ENCODE results near the gene SAMSN1. TPM values are rescaled to one million over a fixed set of nuclear protein-coding genes. Genes with fewer than 3 reads are reported as not detected.

Gene SAMSN1
- total and polyA plus RNA-seq, 2 experiments from 2014 or later = 0.82 to 1.7 TPM

GRCh38 chr21:14591377-14591776 is 45.3 kb upstream of the SAMSN1 start:
- H3K27ac ChIP-seq = no peak overlapping the region
- TF ChIP-seq CTCF (IDR thresholded peaks at IDR 0.05; ENCODE audit: poor library complexity) = no peak
- TF ChIP-seq EZH2phosphoT487 (IDR thresholded peaks at IDR 0.05; ENCODE audit: low read depth, severe bottlenecking, unreplicated experiment) = no peak

GRCh38 chr21:14589855-14590563 is 43.9 kb upstream of the SAMSN1 start:
- TF ChIP-seq EZH2 (IDR thresholded peaks at IDR 0.05; ENCODE audit: borderline replicate concordance) (no peak), CTCF (IDR thresholded peaks at IDR 0.05; ENCODE audit: poor library complexity) (no peak), EZH2phosphoT487 (IDR thresholded peaks at IDR 0.05; ENCODE audit: low read depth, severe bottlenecking, unreplicated experiment) (no peak)
- Histone ChIP-seq H3K79me2 (no peaks in the 10 kb centered on the region), H3K27ac (no peak overlapping the region), H3K4me3 (no peak overlapping the region), H3K27me3 (no peaks in the 10 kb centered on the region), H2AFZ (no peak overlapping the region), H3K36me3 (replicated peaks; ENCODE audit: insufficient read depth, low read depth) (no peaks in the 10 kb centered on the region), H3K9me2 (replicated peaks; ENCODE audit: insufficient read depth) (no peaks in the 10 kb centered on the region), H3K4me1 (ENCODE audit: insufficient read depth) (no peaks in the 10 kb centered on the region), H3K4me2 (no peak overlapping the region), H3K9me3 (ENCODE audit: low read depth) (no peaks in the 10 kb centered on the region), H4K20me1 (ENCODE audit: insufficient read depth, poor library complexity, severe bottlenecking) (no peaks in the 10 kb centered on the region)
- WGBS (ENCODE audit: low lambda C conversion rate, missing lambda C conversion rate) = 63% methylated on average over 7 of the region's 7 CpGs
- DNase-seq (ENCODE audit: low spot score) = no peak

More at GRCh38 chr21:14591377-14591776, 45.3 kb upstream of the SAMSN1 start:
- H3K4me2 ChIP-seq = no peak overlapping the region
- H4K20me1 ChIP-seq (ENCODE audit: insufficient read depth, poor library complexity, severe bottlenecking) = no peaks in the 10 kb centered on the region
- H3K9me3 ChIP-seq (ENCODE audit: low read depth) = no peaks in the 10 kb centered on the region
- no peaks in the 10 kb centered on the region for H3K36me3 ChIP-seq (replicated peaks; ENCODE audit: insufficient read depth, low read depth)
- H3K79me2 ChIP-seq = no peaks in the 10 kb centered on the region
- DNase-seq (ENCODE audit: low spot score) = no peak
- H3K27me3 ChIP-seq = no peaks in the 10 kb centered on the region
- H3K9me2 ChIP-seq (replicated peaks; ENCODE audit: insufficient read depth) = no peaks in the 10 kb centered on the region
- no peak overlapping the region for H3K4me3 ChIP-seq
- no peaks in the 10 kb centered on the region for H3K4me1 ChIP-seq (ENCODE audit: insufficient read depth)
- no peak overlapping the region for H2AFZ ChIP-seq

DNA sequence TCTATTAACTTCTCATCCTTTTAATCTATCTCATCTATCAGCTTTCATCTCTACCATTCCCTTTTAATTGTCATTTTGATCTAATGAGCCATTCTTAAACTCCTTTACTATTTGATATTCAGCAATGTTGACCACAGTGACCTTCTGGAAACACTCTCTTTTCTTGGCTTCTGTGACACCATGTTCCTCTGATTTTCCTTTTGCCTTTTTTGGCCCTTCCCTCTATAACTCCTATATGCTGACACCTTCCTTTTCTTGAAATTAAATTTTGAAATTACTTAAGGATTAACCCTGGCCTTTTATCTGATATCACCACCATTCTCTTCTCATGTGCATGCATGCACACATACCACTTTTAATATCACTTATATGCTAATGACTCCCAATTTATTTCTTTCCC is 41.2 kb upstream of the SAMSN1 start:
- TF ChIP-seq CTCF (IDR thresholded peaks at IDR 0.05; ENCODE audit: poor library complexity) (no peak), EZH2 (IDR thresholded peaks at IDR 0.05; ENCODE audit: borderline replicate concordance) (no peak), EZH2phosphoT487 (IDR thresholded peaks at IDR 0.05; ENCODE audit: low read depth, severe bottlenecking, unreplicated experiment) (no peak)
- Histone ChIP-seq H3K27ac (no peak overlapping the region), H3K27me3 (no peaks in the 10 kb centered on the region), H3K9me3 (ENCODE audit: low read depth) (no peaks in the 10 kb centered on the region), H3K9me2 (replicated peaks; ENCODE audit: insufficient read depth) (no peaks in the 10 kb centered on the region), H3K4me1 (ENCODE audit: insufficient read depth) (no peaks in the 10 kb centered on the region), H3K4me2 (no peak overlapping the region), H3K36me3 (replicated peaks; ENCODE audit: insufficient read depth, low read depth) (no peaks in the 10 kb centered on the region), H3K4me3 (no peak overlapping the region), H3K79me2 (no peaks in the 10 kb centered on the region), H4K20me1 (ENCODE audit: insufficient read depth, poor library complexity, severe bottlenecking) (no peaks in the 10 kb centered on the region), H2AFZ (no peak overlapping the region)
- DNase-seq (ENCODE audit: low spot score) = no peak

DNA sequence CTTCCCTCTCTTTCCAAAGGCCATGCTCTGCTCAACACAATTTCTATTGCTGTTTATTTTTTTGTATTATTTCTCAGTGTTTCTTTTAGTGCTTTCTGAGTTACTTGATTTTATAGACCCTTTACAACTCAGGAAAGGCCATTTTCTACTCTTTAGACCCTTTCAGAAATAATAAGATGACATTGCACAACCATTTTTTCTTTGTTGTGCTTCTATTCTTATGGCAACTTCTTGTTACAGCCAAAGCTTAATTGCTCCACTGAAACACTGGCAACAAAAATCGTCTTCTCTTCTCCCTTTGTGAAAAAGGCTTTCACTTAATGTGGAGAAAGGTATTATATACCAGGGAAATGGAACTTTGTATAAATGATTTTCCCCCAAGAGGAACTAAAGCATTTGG is 39.0 kb upstream of the SAMSN1 start:
- no peaks in the 10 kb centered on the region for H3K36me3 ChIP-seq (replicated peaks; ENCODE audit: insufficient read depth, low read depth)
- H4K20me1 ChIP-seq (ENCODE audit: insufficient read depth, poor library complexity, severe bottlenecking) = no peaks in the 10 kb centered on the region
- no peak overlapping the region for H2AFZ ChIP-seq
- 67% methylated on average over 1 of the region's 1 CpG for WGBS (ENCODE audit: low lambda C conversion rate, missing lambda C conversion rate)
- H3K4me1 ChIP-seq (ENCODE audit: insufficient read depth) = no peaks in the 10 kb centered on the region
- TF ChIP-seq EZH2phosphoT487 (IDR thresholded peaks at IDR 0.05; ENCODE audit: low read depth, severe bottlenecking, unreplicated experiment) = no peak
- no peak for TF ChIP-seq CTCF (IDR thresholded peaks at IDR 0.05; ENCODE audit: poor library complexity)
- TF ChIP-seq EZH2 (IDR thresholded peaks at IDR 0.05; ENCODE audit: borderline replicate concordance) = no peak
- no peaks in the 10 kb centered on the region for H3K9me2 ChIP-seq (replicated peaks; ENCODE audit: insufficient read depth)
- no peak overlapping the region for H3K27ac ChIP-seq
- H3K4me3 ChIP-seq = no peak overlapping the region
- H3K79me2 ChIP-seq = no peaks in the 10 kb centered on the region
- H3K4me2 ChIP-seq = no peak overlapping the region
- no peaks in the 10 kb centered on the region for H3K27me3 ChIP-seq
- DNase-seq (ENCODE audit: low spot score) = no peak
- no peaks in the 10 kb centered on the region for H3K9me3 ChIP-seq (ENCODE audit: low read depth)
